HTERT RPE-1 (cell line): ENCODE results near the gene AGPAT4.

Experiments used
- in situ Hi-C: fragments of 300-500 bp; cut with MboI; formaldehyde crosslinking; loops from 4 replicates; pipeline ENCODE4 v1.14.3; 2020; ENCODE audit warnings: low sequenced_read_pairs

The AGPAT4 gene

GRCh38 chr6:161082215-161082614 lies 191.6 kb downstream of the AGPAT4 start:
- in situ Hi-C loops = no loop called here

DNA sequence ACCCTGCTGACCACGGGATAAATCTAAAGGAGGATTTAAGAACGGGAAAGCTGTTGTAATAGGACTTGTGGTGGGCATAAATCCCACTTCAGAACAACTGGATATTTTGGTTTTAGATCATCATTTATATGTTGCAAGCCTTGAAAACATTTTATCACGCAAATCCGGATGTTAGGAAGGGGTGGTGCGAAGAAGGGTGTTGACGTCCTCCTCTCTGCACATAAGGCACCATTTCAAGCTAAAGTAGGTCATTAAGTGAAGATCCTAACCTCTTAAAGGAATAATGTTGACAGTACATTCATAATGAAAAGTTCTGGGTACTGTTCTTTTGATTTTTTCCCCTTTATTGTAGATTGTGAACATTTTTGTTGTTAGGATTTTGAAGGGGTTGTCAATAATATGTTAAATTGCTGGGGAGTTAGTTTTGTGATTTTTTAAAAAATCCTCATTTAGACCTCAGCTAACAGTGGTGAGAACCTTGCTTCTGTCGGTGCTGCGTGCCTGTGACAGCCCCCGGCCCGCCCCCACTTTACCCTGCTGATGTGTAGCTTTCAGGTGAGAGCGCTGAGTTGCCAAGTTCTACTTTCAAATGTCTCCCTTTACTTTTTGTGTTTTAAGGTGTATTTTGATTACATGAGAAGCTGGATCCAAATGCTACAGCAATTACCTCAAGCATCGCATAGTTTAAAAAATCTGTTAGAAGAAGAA lies 193.4 kb downstream of the AGPAT4 start:
- in situ Hi-C loops = no loop called here
